Stimulated activated CD8-positive, alpha-beta memory T cell treated with anti-CD3 and anti-CD28 coated beads, Interleukin-12 subunit alpha, Interleukin-12 subunit beta, amount 100 ng/mL, for 24 hours (primary cell): Measurements from ENCODE around the gene OR51L1.
"Not testable (repeated sequence)": the region's sequence is repeated elsewhere in the genome, so short reads cannot be mapped to it uniquely, and the experiment has no call there.

Experiments used
- DNase-seq: peaks from one replicate; pipeline ENCODE4 v3.0.0-alpha.2; 2020; ENCODE audit errors: extremely low read depth

The OR51L1 gene

DNA sequence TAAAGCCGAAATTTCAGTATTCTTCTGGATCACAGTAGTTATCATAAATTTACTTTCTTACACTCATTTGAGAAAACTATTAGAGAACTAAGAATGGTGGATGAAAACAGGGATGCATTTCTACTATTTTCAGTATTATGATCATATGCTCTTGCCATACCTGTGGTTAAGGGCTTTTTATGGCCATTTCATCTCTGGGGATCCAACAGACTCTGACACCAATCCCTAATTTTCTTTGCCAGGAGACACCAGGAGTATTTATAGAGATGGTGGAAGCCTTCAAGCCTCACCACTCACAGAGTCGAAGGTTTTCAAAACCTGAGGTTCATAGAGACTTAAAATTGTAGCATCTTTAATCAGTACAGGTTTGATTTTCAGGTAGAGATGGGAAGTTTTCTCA is at the start of gene OR51L1:
OR51L1 (plus strand) TSS at position 301 of the 400 bp plus-strand sequence. CDS start 4,132 bp downstream, outside the sequence.
- no peak for DNase-seq

DNA sequence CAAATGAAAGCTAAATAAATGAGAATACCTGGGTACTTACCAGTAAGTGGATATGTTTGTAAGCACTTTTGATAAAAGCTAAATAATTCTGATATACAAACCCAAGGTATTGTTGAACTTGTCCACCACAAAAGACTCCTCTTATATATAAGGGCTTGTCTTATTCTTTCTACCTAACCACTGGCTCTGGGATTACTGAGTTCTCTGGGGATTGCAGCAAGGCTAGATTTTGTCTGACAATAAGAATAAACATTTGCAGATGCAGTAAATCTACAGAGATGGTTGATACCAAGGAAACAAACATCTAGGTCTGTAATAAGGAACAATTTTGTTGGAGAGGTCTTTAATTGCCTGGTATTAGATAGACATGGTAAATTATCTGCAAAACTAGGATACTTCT is 47.1 kb upstream of the OR51L1 start, which contains the start of gene OR51A4:
OR51A4 (minus strand) TSS at position 101 of the 400 bp plus-strand sequence. CDS start 505 bp downstream, outside the sequence.
- no peak for DNase-seq

DNA sequence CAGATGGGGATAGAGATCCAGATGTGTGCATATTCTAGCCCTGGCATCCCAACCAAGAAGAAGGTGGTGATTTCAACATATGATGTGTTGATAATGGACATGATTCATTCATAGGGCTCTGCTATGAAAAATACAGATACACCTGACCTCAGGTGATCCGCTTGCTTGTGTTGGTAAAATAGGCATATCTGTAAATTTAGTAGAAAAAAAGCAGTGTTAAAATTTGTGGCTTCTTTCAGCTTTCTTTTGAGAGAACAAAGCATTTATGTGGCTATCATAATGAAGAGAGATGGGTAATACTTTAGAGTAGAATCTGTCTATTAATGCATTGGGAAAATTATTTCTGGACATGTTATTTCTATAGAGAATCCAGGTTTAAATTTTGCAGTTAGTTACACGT is 39.0 kb upstream of the OR51L1 start, which contains the start of gene OR51A2:
OR51A2 (minus strand) TSS at position 101 of the 400 bp plus-strand sequence; CDS start at position 101, 0 bp downstream.
- not testable (repeated sequence) for DNase-seq

- DNase-seq, result no peak
These were observed 37.3 kb upstream of the OR51L1 start for GRCh38 chr11:4957396-4957795.

DNA sequence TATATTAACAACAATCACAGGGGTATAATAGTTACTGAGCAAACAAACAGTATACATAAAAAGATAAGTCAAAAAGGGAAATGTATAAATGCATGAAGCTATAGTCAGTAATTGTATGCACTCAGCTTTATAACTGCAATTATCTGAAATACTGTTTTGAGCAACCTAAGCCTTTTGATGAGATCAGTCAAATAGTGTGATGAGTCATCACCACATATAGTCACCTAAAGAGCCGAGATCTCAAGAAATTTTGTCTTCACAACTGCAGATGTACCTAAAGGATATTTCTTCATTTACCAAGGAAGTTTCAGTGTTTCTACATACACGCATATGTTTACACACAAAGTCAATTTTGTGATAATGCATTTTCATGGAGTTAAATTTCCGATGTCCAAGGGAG is 33.8 kb upstream of the OR51L1 start:
- DNase-seq, result no peak

DNA sequence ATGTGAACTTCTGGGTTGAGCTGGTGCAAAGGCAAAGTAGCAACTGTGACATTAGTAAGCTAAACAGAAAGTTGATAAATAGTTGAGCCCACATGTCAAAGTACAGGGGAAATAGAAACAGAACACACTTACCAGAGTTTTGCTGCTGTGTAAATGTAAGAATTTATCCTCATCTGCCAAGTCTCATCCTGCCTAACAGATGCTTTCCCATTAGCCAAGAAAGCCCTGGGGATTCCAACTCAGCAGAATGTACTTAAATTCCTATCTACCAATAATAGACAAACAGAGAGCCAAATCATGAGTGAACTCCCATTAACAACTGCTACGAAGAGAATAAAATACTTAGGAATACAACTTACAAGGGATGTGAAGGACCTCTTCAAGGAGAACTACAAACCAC is 31.8 kb upstream of the OR51L1 start:
- no peak for DNase-seq

- no peak for DNase-seq
These were observed 19.2 kb upstream of the OR51L1 start for GRCh38 chr11:4975436-4975835.

- DNase-seq, result no peak
These were observed 15.6 kb upstream of the OR51L1 start for GRCh38 chr11:4979036-4979435.

- no peak for DNase-seq
These were observed 12.0 kb upstream of the OR51L1 start for GRCh38 chr11:4982678-4983077.

GRCh38 chr11:4983841-4984240 is 10.8 kb upstream of the OR51L1 start:
- DNase-seq, result no peak

DNA sequence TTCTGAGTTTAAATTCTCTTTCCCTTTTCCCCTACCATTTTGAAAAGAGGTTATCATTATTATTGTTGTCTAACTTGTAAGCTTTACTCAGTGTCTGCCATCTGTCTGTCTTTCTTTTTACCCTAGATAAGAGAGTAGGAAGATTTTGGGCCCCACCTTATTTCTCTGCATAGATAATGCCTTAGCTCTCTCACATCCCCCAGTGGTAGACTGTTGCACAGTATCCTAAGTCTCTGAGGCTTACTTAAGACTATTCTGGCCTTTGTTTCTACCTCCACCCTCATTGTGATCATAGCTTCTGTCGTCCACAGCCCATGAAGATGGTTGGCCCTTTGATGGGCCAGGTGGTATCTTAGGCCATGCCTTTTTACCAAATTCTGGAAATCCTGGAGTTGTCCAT is 3.6 kb upstream of the OR51L1 start:
- no peak for DNase-seq

GRCh38 chr11:5004424-5005274 is 10.0 kb downstream of the OR51L1 start:
- no peak for DNase-seq

- DNase-seq, result no peak
These were observed 12.9 kb downstream of the OR51L1 start for GRCh38 chr11:5007561-5007960.

- DNase-seq, result no peak
These were observed 16.6 kb downstream of the OR51L1 start for GRCh38 chr11:5011254-5011653.

- no peak for DNase-seq
These were observed 18.4 kb downstream of the OR51L1 start for GRCh38 chr11:5013012-5013411.

- no peak for DNase-seq
These were observed 27.3 kb downstream of the OR51L1 start for GRCh38 chr11:5021996-5022395.

- no peak for DNase-seq
These were observed 42.0 kb downstream of the OR51L1 start for GRCh38 chr11:5036669-5037068.

- DNase-seq, result no peak
These were observed 43.3 kb downstream of the OR51L1 start for GRCh38 chr11:5037926-5038325.

DNA sequence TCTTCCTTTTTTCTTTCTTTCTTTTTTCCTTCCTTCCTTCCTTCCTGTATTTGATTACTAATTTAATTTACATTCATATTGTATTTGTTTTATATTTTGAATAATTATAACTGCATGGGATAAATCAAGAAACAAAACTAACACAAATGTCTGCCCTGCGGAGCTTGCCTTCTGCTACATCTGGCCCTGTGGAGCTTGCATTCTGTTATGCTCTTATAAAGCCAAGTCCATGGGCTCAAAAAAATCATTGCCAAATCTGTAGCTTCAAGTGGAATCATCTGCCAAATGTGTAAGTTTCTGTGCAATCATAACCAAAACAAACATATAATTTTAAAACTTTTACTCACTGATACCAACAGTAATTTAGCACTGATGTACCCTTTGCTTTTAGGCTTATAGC is 43.7 kb downstream of the OR51L1 start:
- DNase-seq, result no peak

DNA sequence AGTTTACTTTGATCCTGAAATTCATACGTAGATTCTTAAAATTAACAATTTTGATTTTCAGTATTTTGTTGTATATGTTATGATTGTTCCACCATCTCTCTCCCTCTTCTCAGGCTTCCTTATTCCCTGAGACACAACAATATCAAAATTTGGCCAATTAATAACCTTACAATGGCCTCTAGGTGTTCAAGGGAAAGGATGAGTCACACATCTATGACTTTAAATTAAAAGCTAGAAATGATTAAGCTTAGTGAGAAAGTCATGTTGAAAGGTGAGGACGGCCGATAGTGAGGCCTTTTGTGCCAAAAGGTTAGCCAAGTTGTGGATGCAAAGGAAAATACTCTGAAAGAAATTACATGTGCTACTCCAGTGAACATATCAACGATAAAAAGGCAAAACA is 46.2 kb downstream of the OR51L1 start:
- DNase-seq, result no peak

- no peak for DNase-seq
These were observed 47.4 kb downstream of the OR51L1 start for GRCh38 chr11:5042091-5042490.

DNA sequence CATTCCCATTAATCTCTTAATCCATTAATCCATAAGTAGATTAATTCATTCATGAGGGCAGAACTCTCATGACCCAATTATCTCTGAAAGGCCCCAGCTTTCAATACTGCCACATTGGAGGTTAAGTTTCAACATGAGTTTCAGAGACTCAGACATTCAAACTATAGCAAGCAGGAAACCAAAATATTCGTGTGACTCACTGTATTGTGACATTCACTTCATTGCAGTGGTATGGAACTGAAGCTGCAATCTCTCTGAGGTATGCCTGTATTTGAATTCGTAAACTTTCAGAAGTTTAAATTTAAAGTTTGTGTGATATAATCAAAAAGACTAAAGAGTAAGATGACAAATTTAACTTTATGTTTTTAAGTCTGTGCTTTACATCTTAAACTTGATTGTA is 48.7 kb downstream of the OR51L1 start:
- DNase-seq, result no peak

- DNase-seq, result no peak
These were observed 51.6 kb downstream of the OR51L1 start, which contains the start of gene OR52J3 for GRCh38 chr11:5046226-5046625. Gene OR52J3 (plus strand): TSS chr11:5046526. CDS start chr11:5046526, 0 bp downstream.
